Esophagus muscularis mucosa (tissue), 4 donors: Measurements from ENCODE around the gene BRD7.

Experiments used
- CTCF ChIP-seq, 3 experiments: fragments of 200-600 bp in 2 of 3; fragments of 450-650 bp in 1 of 3; sonication (generic) in 2 of 3; IDR thresholded peaks; one replicate each; pipeline ENCODE4 v1.5.1; 2017 to 2019; ENCODE audit warnings: antibody characterized with exemption in 3 of 3, mild to moderate bottlenecking in 2 of 3, moderate library complexity in 1 of 3
- EP300 ChIP-seq: sonication (generic); formaldehyde crosslinking; IDR thresholded peaks from one replicate; pipeline ENCODE4 v1.6.1; 2017; ENCODE audit warnings: antibody characterized with exemption
- POLR2A ChIP-seq: fragments of 450-650 bp; IDR thresholded peaks from one replicate; pipeline ENCODE4 v1.6.1; 2017; ENCODE audit warnings: antibody characterized with exemption, moderate library complexity, mild to moderate bottlenecking, low read depth

- no peak for TF ChIP-seq EP300
- TF ChIP-seq CTCF (IDR thresholded peaks at IDR 0.05), result no peak
- no peak for TF ChIP-seq POLR2A
These were observed 9.2 kb downstream of the BRD7 start for GRCh38 chr16:50359626-50360025.
